T-cell (primary cell): ENCODE results near the gene KCNA10. TPM values are rescaled to one million over a fixed set of nuclear protein-coding genes. Genes with fewer than 3 reads are reported as not detected.

Experiments
- ATAC-seq, 4 experiments: fragments of 200-7000 bp in 3 of 4; fragments of 150-1000 bp in 1 of 4; cut with Tn5 transposase; replicated peaks in 1 of 4; 1 replicate in 3 of 4; 2 replicates in 1 of 4; pipeline ENCODE4 v1.10.0; 2021; ENCODE audit warnings: moderate library complexity in 3 of 4, mild to moderate bottlenecking in 2 of 4, moderate number of reproducible peaks in 1 of 4
- CTCF ChIA-PET, 2 donors: fragments of 300-600 bp; sonication (Branson Sonifier 250); formaldehyde crosslinking; loops; one replicate each; lab custom pipeline; 2022; ENCODE audit warnings: antibody characterized with exemption in 2 of 2; lab: Charles Lee
- POLR2A ChIA-PET, 2 donors: fragments of 300-600 bp; sonication (Branson Sonifier 250); formaldehyde crosslinking; loops; one replicate each; lab custom pipeline; 2022; ENCODE audit warnings: antibody characterized with exemption in 2 of 2; lab: Charles Lee
- DNase-seq, 35 experiments: peaks; one replicate each; pipeline versions ENCODE4 v3.0.0 to v3.0.0-alpha.2; 2013 to 2023
- H3K27ac ChIP-seq: one replicate; pipeline ENCODE4 v1.5.1; 2013; ENCODE audit warnings: low read length
- H3K27me3 ChIP-seq, 2 experiments: replicated peaks in 1 of 2; 1 replicate in 1 of 2; 2 replicates in 1 of 2; pipeline versions ENCODE4 v1.6.1 to v1.7.0; 2013; ENCODE audit warnings: low read length in 1 of 2, mixed read lengths in 1 of 2; ENCODE audit not compliant: control insufficient read depth in 2 of 2, insufficient read depth in 2 of 2; ENCODE audit errors: extremely low read depth in 1 of 2
- H3K36me3 ChIP-seq, 2 donors: 1 replicate in 1 of 2; 2 replicates in 1 of 2; pipeline versions ENCODE4 v1.6.1 to v1.7.0; 2013; ENCODE audit warnings: low read length in 1 of 2; ENCODE audit not compliant: control insufficient read depth in 2 of 2, insufficient read depth in 1 of 2; ENCODE audit errors: extremely low read depth in 1 of 2
- H3K4me1 ChIP-seq, 2 experiments: 1 replicate in 1 of 2; 2 replicates in 1 of 2; pipeline versions ENCODE4 v1.6.1 to v1.7.0; 2013; ENCODE audit warnings: low read length in 2 of 2, mixed read lengths in 1 of 2; ENCODE audit not compliant: insufficient read depth in 2 of 2, control insufficient read depth in 1 of 2; ENCODE audit errors: extremely low read depth in 1 of 2
- H3K4me3 ChIP-seq, 2 donors: 1 replicate in 1 of 2; 2 replicates in 1 of 2; pipeline versions ENCODE4 v1.5.1 to v1.7.0; 2013; ENCODE audit warnings: mild to moderate bottlenecking in 2 of 2, low read length in 1 of 2, moderate library complexity in 1 of 2; ENCODE audit not compliant: control insufficient read depth in 1 of 2; ENCODE audit errors: extremely low read depth in 1 of 2
- H3K9me3 ChIP-seq: 2 replicates; pipeline ENCODE4 v1.7.0; 2013
- H3K27ac Mint-ChIP-seq, 2 donors: one replicate each; pipeline ENCODE4 v1.8.0; 2020 to 2021; ENCODE audit warnings: mild to moderate bottlenecking in 2 of 2, mixed read lengths in 2 of 2
- H3K27me3 Mint-ChIP-seq, 2 donors: one replicate each; pipeline ENCODE4 v1.8.0; 2021 to 2022; ENCODE audit warnings: mixed read lengths in 2 of 2
- H3K36me3 Mint-ChIP-seq: one replicate; pipeline ENCODE4 v1.8.0; 2021; ENCODE audit warnings: mixed read lengths
- H3K4me1 Mint-ChIP-seq, 3 donors: one replicate each; pipeline ENCODE4 v1.8.0; 2020 to 2022; ENCODE audit warnings: mixed read lengths in 3 of 3, mild to moderate bottlenecking in 1 of 3
- H3K4me3 Mint-ChIP-seq, 3 donors: one replicate each; pipeline ENCODE4 v1.8.0; 2020 to 2022; ENCODE audit warnings: mild to moderate bottlenecking in 3 of 3, mixed read lengths in 3 of 3, moderate library complexity in 3 of 3
- H3K9me3 Mint-ChIP-seq, 3 donors: one replicate each; pipeline ENCODE4 v1.8.0; 2020 to 2022; ENCODE audit warnings: mixed read lengths in 3 of 3
- WGBS: methylation state at CpG from one replicate; pipeline ENCODE4 v1.1.5; 2013; ENCODE audit warnings: missing lambda C conversion rate; ENCODE audit not compliant: insufficient coverage; 5-methylcytosine and 5-hydroxymethylcytosine counted together
- total RNA-seq, 35 experiments: library from RNA in 6 of 35; stranded (reverse) in 6 of 35; fragments of 120-200 nt in 1 of 35; gene quantifications; one replicate each; pipeline versions ENCODE4 v1.2.1 to v1.2.4 and lab custom pipeline; 2013 to 2026

The KCNA10 gene
- total RNA-seq, 5 donors from 2014 or later (not counting 1 experiment from before 2014, with no cell fraction given), result not detected

- Histone ChIP-seq H3K4me3 (no peak overlapping the region), H3K9me3 (no peaks in the 10 kb centered on the region), H3K36me3 (no peaks in the 10 kb centered on the region), H3K27ac (no peak overlapping the region), H3K4me1 (no peaks in the 10 kb centered on the region), H3K27me3 (peaks cover 0 to 18% of the 10 kb centered on the region in 2 experiments)
- Mint-ChIP-seq H3K4me1 (no peaks in the 10 kb centered on the region), H3K9me3 (no peaks in the 10 kb centered on the region), H3K4me3 (no peak overlapping the region), H3K36me3 (no peaks in the 10 kb centered on the region), H3K27ac (no peak overlapping the region), H3K27me3 (peaks cover 32 to 45% of the 10 kb centered on the region in 2 donors)
- POLR2A ChIA-PET, result no interaction called here
- WGBS, result 83% methylated on average over 4 of the region's 4 CpGs
- DNase-seq, result no peak
- no peak for ATAC-seq
- CTCF ChIA-PET, result no interaction called here
Observed at GRCh38 chr1:110548381-110548780, 29.4 kb upstream of the KCNA10 start.

GRCh38 chr1:110547017-110547416 lies 28.0 kb upstream of the KCNA10 start:
- Mint-ChIP-seq H3K4me3 (no peak overlapping the region), H3K4me1 (no peaks in the 10 kb centered on the region), H3K27me3 (peaks cover 19 to 33% of the 10 kb centered on the region in 2 donors), H3K36me3 (no peaks in the 10 kb centered on the region), H3K27ac (no peak overlapping the region), H3K9me3 (no peaks in the 10 kb centered on the region)
- 62% methylated on average over 2 of the region's 2 CpGs for WGBS
- ChIA-PET POLR2A (no interaction called here), CTCF (no interaction called here)
- Histone ChIP-seq H3K36me3 (no peaks in the 10 kb centered on the region), H3K9me3 (no peaks in the 10 kb centered on the region), H3K4me3 (no peak overlapping the region), H3K4me1 (no peaks in the 10 kb centered on the region), H3K27ac (no peak overlapping the region), H3K27me3 (peaks cover 0 to 15% of the 10 kb centered on the region in 2 experiments)
- ATAC-seq, result no peak
- DNase-seq, result no peak

- H3K27me3 ChIP-seq, result peaks cover 0 to 5% of the 10 kb centered on the region in 2 experiments
- Mint-ChIP-seq H3K36me3 (no peaks in the 10 kb centered on the region), H3K27me3 (peaks cover 9 to 24% of the 10 kb centered on the region in 2 donors), H3K27ac (no peak overlapping the region), H3K4me1 (no peaks in the 10 kb centered on the region), H3K9me3 (no peaks in the 10 kb centered on the region), H3K4me3 (no peak overlapping the region)
- no peaks in the 10 kb centered on the region for H3K4me1 ChIP-seq
- no peak overlapping the region for H3K27ac ChIP-seq
- H3K4me3 ChIP-seq, result no peak overlapping the region
- no peaks in the 10 kb centered on the region for H3K9me3 ChIP-seq
- H3K36me3 ChIP-seq, result no peaks in the 10 kb centered on the region
- ChIA-PET POLR2A (no interaction called here), CTCF (no interaction called here)
- no CpG with 5 or more reads among the region's 2 CpGs for WGBS
- no peak for DNase-seq
- no peak for ATAC-seq
Observed at GRCh38 chr1:110545492-110545891, 26.5 kb upstream of the KCNA10 start.

- Mint-ChIP-seq H3K4me1 (no peaks in the 10 kb centered on the region), H3K36me3 (no peaks in the 10 kb centered on the region), H3K9me3 (no peaks in the 10 kb centered on the region), H3K27ac (no peak overlapping the region), H3K4me3 (no peak overlapping the region), H3K27me3 (peaks cover 5 to 22% of the 10 kb centered on the region in 2 donors)
- no peak overlapping the region for H3K4me3 ChIP-seq
- H3K36me3 ChIP-seq, result no peaks in the 10 kb centered on the region
- H3K4me1 ChIP-seq, result no peaks in the 10 kb centered on the region
- no CpG with 5 or more reads among the region's 3 CpGs for WGBS
- DNase-seq, result no peak
- H3K9me3 ChIP-seq, result no peaks in the 10 kb centered on the region
- no peak for ATAC-seq
- CTCF ChIA-PET, result no interaction called here
- H3K27ac ChIP-seq, result no peak overlapping the region
- H3K27me3 ChIP-seq, result peaks cover 0 to 9% of the 10 kb centered on the region in 2 experiments
- POLR2A ChIA-PET, result no interaction called here
Observed at GRCh38 chr1:110544753-110545152, 25.8 kb upstream of the KCNA10 start.

- Histone ChIP-seq H3K27ac (no peak overlapping the region), H3K4me1 (no peaks in the 10 kb centered on the region), H3K27me3 (peaks cover 0 to 13% of the 10 kb centered on the region in 2 experiments), H3K9me3 (no peaks in the 10 kb centered on the region), H3K36me3 (no peaks in the 10 kb centered on the region), H3K4me3 (no peak overlapping the region)
- Mint-ChIP-seq H3K9me3 (no peaks in the 10 kb centered on the region), H3K27ac (no peak overlapping the region), H3K27me3 (peaks cover 8 to 15% of the 10 kb centered on the region in 2 donors), H3K36me3 (no peaks in the 10 kb centered on the region), H3K4me1 (no peaks in the 10 kb centered on the region), H3K4me3 (no peak overlapping the region)
- ChIA-PET POLR2A (interaction anchor here in 1 of 2 donors (0.6 kb wide), 1 partner anchor 1228 kb away, joined by 3 read pairs; no protein-coding TSS in a partner anchor), CTCF (interaction anchor here in 1 of 2 donors (0.9 kb wide), 1 partner anchor 10 kb away, joined by 3 read pairs; no protein-coding TSS in a partner anchor)
- DNase-seq (peak in 1 of 35 experiments; percentile 20), ATAC-seq (no peak)
- no CpG with 5 or more reads among the region's 4 CpGs for WGBS
Observed at GRCh38 chr1:110542725-110543124, 23.8 kb upstream of the KCNA10 start.

GRCh38 chr1:110541906-110542395 lies 23.0 kb upstream of the KCNA10 start:
- Mint-ChIP-seq H3K4me3 (no peak overlapping the region), H3K36me3 (no peaks in the 10 kb centered on the region), H3K9me3 (no peaks in the 10 kb centered on the region), H3K27me3 (peaks cover 8 to 15% of the 10 kb centered on the region in 2 donors), H3K27ac (no peak overlapping the region), H3K4me1 (no peaks in the 10 kb centered on the region)
- Histone ChIP-seq H3K4me3 (no peak overlapping the region), H3K36me3 (no peaks in the 10 kb centered on the region), H3K9me3 (no peaks in the 10 kb centered on the region), H3K27me3 (peaks cover 0 to 11% of the 10 kb centered on the region in 2 experiments), H3K27ac (no peak overlapping the region), H3K4me1 (no peaks in the 10 kb centered on the region)
- WGBS, result no CpG with 5 or more reads among the region's 1 CpG
- ChIA-PET POLR2A (no interaction called here), CTCF (interaction anchor here in 1 of 2 donors (0.6 kb wide), 1 partner anchor 168 kb away, joined by 6 read pairs; no protein-coding TSS in a partner anchor)
- no peak for ATAC-seq
- DNase-seq, result no peak
